RWPE1 (cell line): ENCODE results near the gene CHD5.
"Not testable (repeated sequence)": the region's sequence is repeated elsewhere in the genome, so short reads cannot be mapped to it uniquely, and the experiment has no call there.

Source experiments
- CTCF ChIA-PET: fragments of 350-600 bp; sonication (Branson Sonifier 250); formaldehyde crosslinking; extraction: SDS; loops from one replicate; lab custom pipeline; 2021; lab: Yijun Ruan, JAX
- POLR2A ChIA-PET: fragments of 400-600 bp; formaldehyde crosslinking; extraction: SDS; loops from one replicate; lab custom pipeline; 2020; ENCODE audit warnings: antibody characterized with exemption; ENCODE audit not compliant: low non-redundant PET; lab: Yijun Ruan, JAX
- DNase-seq: peaks from one replicate; pipeline ENCODE4 v3.0.0; 2012; ENCODE audit warnings: low spot score
- H3K27ac ChIP-seq: fragments of 450-650 bp; 2 replicates; pipeline ENCODE4 v1.5.1; 2017
- TF ChIP-seq, protein P1 (sequence below): fragments of 450-650 bp; conservative IDR thresholded peaks from 2 replicates; pipeline ENCODE4 v1.5.1; 2017; ENCODE audit warnings: low read depth, mild to moderate bottlenecking

The CHD5 gene

DNA sequence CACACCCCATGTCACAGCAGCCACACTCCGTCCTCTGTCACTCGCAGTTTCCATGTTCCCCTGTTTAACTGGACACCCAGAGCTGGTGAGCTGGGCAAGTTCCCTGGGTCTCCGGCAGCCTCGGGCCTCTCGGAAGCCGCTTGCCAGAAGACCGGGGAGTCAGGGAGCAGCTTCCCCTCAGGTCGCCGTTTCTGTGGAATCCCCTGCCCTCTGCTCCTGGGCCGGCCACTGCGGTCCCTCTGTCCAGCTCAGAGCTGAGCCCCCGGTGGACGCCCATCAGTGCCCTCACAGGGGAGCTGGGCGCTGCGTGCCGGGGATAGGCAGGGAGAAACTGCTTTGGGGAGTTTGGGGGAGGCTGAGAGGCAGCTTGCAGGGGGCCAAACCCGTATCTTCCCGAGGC is 96.7 kb downstream of the CHD5 start:
- ChIA-PET POLR2A (no interaction called here), CTCF (no interaction called here)
- H3K27ac ChIP-seq: no peak overlapping the region
- TF ChIP-seq, protein P1, sequence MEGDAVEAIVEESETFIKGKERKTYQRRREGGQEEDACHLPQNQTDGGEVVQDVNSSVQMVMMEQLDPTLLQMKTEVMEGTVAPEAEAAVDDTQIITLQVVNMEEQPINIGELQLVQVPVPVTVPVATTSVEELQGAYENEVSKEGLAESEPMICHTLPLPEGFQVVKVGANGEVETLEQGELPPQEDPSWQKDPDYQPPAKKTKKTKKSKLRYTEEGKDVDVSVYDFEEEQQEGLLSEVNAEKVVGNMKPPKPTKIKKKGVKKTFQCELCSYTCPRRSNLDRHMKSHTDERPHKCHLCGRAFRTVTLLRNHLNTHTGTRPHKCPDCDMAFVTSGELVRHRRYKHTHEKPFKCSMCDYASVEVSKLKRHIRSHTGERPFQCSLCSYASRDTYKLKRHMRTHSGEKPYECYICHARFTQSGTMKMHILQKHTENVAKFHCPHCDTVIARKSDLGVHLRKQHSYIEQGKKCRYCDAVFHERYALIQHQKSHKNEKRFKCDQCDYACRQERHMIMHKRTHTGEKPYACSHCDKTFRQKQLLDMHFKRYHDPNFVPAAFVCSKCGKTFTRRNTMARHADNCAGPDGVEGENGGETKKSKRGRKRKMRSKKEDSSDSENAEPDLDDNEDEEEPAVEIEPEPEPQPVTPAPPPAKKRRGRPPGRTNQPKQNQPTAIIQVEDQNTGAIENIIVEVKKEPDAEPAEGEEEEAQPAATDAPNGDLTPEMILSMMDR: no peak
- DNase-seq: no peak

DNA sequence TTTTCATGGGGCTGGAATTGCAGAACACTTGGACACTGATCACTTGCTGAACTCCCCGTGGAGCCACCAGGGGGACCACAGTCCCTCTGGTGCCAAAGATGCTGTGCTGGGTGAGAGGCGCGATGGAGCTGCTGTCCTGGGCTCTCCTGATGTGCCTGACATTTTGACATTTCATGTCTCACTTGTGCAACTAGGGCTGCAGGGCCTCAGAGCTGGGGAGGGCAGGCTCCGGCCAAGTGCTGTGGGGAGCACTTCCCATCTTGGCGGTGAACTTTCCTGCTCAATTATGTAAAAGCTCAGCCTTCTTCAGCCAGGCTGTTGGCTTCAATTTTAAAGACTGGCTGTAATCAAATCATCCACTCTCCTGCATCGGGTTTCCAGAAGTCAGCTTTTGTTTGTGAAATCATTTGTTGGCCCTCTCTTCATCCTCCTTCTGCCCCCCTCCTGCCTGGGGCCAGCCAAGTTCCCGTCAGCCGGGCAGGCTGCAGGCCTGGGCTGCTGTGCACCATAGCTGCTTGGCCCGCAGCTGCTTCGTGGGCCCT is 97.6 kb downstream of the CHD5 start:
- CTCF ChIA-PET: interaction anchor here (1.3 kb wide), 2 partner anchors 9 to 26 kb away, joined by 4 read pairs; no protein-coding TSS in a partner anchor
- POLR2A ChIA-PET: no interaction called here
- TF ChIP-seq, protein P1: no peak
- no peak for DNase-seq
- H3K27ac ChIP-seq: no peak overlapping the region

DNA sequence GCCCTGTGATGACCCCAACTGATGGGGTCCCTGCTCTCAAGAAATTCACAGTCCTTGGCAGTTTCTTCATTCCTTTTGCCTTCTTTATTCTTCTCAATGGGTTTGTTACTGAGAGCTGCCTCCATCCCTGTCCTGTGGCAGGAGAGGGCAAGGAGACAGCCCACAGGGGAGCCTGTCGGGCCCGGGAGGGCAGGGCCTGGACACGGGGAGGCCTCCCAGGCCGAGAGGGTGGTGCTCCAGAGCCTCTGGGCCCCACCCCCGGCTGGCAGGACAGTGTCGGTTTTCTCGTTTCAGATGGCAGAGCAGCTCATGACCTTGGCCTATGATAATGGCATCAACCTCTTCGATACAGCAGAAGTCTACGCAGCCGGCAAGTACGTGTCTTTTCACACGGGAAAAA is 98.2 kb downstream of the CHD5 start:
- CTCF ChIA-PET: interaction anchor here (1.3 kb wide), 2 partner anchors 10 to 27 kb away, joined by 4 read pairs; no protein-coding TSS in a partner anchor

DNA sequence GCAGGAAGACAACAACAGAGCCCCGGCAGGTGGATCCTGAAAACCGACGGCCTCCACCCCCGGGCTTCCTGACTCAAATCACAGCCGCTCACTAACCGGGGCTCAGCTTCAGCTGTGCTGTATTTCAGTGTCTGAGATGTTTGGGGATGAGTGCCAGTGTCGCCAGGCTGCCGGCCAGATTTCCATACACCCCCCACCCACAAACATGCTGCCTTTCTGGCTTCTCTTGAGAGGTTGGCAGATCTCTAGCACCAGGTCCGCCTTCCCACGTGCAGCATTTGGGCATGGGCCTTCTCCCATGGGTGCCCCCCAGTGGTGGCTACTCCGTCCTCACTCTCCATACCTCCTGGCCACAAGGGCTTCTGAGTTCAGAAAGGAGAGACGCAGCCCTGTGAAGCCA is 99.7 kb downstream of the CHD5 start:
- H3K27ac ChIP-seq: no peak overlapping the region
- DNase-seq: no peak
- POLR2A ChIA-PET: no interaction called here
- CTCF ChIA-PET: interaction anchor here (0.6 kb wide), 1 partner anchor 88 kb away, joined by 4 read pairs; the partner anchor contains the start of gene NPHP4
- TF ChIP-seq, protein P1: no peak; the same call in 1 of the 2 replicates

More for the DNA sequence above, 98.2 kb downstream of the CHD5 start:
- no peak for DNase-seq
- POLR2A ChIA-PET: no interaction called here
- no peak overlapping the region for H3K27ac ChIP-seq
- TF ChIP-seq, protein P1: no peak

DNA sequence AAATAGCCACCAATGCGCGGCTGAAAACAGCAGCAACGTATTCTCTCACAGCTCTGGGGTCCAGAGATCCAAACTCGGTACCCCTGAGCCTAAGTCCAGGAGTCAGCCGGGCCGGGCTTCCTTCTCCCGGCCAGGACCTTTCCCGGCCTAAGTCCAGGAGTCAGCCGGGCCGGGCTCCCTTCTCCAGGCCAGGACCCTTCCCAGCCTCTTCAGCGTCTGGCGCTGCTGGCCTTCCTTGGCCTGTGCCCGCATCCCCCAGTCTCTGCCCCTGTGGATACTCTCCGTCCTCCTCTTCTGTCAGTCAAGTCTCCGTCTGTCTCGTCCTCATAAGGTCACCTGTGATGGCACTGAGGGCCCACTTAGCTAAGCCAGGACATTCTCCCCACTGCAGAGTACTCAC is 102.2 kb downstream of the CHD5 start:
- TF ChIP-seq, protein P1: no peak
- no peak for DNase-seq
- ChIA-PET CTCF (no interaction called here), POLR2A (no interaction called here)
- no peak overlapping the region for H3K27ac ChIP-seq

DNA sequence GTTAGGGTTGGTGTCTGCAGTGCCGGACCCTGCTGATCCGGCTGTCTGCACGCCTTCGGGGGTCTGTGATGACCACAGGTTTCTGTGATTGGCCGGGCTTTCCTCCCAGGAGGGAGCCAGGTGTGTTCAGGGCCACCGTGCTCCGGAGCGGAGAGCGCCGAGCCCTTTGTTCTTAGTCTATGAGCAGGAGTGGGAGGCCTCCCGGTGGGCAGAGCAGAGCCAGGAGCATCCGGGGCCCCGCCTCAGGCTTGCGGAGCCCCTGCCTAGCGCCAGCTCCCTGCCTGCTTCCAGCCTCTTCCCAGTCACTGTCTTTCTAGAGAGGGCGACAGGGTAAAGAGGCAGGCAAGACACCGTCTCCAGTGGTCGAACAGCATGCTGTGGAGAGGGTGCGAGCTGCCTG is 102.6 kb downstream of the CHD5 start:
- POLR2A ChIA-PET: no interaction called here
- TF ChIP-seq, protein P1: no peak
- DNase-seq: no peak
- no peak overlapping the region for H3K27ac ChIP-seq
- CTCF ChIA-PET: no interaction called here

DNA sequence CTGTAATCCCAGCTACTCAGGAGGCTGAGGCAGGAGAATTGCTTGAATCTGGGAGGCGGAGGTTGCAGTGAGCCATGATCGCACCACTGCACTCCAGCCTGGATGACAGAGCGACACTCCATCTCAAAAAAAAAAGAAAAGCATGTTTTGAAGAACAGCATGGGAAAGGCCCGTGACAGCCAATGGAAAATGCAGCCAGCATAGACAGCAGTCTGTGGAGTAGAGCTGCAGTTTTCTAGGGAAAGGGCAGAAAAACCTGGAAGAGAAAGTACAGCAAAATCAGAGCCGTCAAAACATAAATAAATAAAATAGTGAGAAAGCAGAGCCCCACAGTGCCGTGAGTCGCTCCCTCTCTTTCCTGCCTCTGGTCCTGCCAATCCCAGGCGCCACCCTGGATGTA is 103.1 kb downstream of the CHD5 start:
- DNase-seq, CTCF ChIA-PET, POLR2A ChIA-PET, H3K27ac ChIP-seq: not testable (repeated sequence)
